ENCODE data around the gene TBXAS1. TPM values are rescaled to one million over a fixed set of nuclear protein-coding genes. Genes with fewer than 3 reads are reported as not detected.
A peak's percentile ranks its signal among the peaks of the same experiment; 100 is the strongest.

The TBXAS1 gene
- total RNA-seq, 1 donor from 2014 or later: 6.6 TPM

DNA sequence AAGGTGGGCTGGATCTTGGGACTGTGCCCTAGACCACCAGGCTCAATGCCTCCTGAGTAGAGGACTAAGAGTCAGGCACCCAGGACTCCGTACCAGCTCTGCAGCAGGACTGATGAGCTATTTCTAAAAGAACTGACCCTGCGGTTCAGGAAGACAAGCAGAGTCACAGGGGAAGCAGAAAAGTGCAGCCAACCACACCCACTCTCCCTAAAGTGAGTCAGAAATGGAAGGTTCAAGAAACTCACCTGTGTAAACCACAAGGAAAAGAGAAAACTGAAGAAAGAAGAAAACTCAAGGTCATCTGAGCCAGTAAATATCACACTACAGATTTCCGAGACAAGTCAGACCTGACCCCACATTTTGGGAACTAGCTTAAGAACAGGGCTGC lies 231.2 kb downstream of the TBXAS1 start:
- no peak for ATAC-seq

GRCh38 chr7:140060788-140061606 lies 231.9 kb downstream of the TBXAS1 start:
- DNase-seq (ENCODE audit: low spot score): peak; percentile 59
- peak; percentile 27 for ATAC-seq

More for the DNA sequence above, 231.2 kb downstream of the TBXAS1 start:
- DNase-seq (ENCODE audit: low spot score): peak; percentile 31

DNA sequence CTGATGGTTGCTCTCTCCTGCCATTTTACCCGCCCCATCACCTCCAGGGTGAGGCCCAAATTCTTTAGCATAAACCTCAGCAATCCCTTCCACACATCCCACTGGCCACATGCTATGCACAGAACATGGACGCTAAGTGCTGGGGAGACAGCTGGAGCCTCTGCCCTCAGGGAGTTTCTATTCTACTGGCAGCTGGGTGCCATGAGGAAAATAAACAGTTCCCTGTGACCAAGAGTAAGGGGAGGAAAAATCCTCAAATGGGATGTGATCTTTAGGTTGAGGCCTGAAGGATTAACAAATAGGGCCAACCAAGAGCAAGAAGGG lies 232.5 kb downstream of the TBXAS1 start:
- DNase-seq (ENCODE audit: low spot score) (no peak), ATAC-seq (no peak)

GRCh38 chr7:140062118-140062527 lies 233.1 kb downstream of the TBXAS1 start:
- ATAC-seq: peak; percentile 7
- DNase-seq (ENCODE audit: low spot score): no peak

DNA sequence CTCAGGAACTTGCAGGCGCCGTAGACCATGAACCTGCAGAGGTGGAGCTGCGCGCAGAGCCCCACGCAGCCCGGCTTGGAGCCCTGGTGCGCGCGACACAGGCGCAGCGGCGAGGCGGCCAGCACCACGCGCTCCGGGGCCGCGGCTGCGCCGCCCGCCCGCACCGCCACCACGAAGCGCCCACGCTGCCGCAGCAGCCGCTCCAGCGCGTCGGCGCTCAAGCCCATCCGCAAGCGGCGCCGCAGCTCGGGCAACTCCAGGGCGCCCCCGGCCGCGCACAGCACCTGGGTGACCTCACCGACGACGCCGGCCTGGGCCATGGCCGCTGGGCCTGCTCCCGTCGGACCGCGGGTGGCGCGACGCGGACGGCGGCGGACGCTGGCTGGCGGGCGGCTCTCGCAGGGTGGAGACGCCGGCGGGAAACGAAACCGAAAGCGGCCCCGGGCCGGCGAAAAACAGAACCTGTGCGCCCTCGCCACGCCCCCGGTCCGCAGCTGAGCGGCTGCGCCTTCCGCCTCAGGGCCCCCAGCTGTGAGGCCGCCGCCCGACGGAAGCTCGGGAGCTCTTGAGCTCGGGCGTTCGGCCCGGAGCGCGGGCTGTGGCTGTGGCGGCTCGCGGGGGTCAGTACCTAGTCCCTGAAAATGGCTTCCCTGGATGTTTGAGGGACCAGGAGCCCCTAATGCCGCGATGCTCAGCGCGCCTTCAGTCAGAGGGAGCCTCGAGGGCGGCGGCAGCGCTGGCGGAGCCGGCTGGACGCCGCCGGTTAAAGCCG lies 233.7 kb downstream of the TBXAS1 start, which contains the start of gene PARP12:
Gene PARP12, minus strand, starts transcription at position 424 of the 772 bp plus-strand sequence. Its CDS starts 104 bp downstream, at position 320.
- ATAC-seq (peak; percentile 90), DNase-seq (ENCODE audit: low spot score) (peak; percentile 94)

- ATAC-seq (no peak), DNase-seq (ENCODE audit: low spot score) (no peak)
Observed at GRCh38 chr7:140067052-140067451, 238.0 kb downstream of the TBXAS1 start.

DNA sequence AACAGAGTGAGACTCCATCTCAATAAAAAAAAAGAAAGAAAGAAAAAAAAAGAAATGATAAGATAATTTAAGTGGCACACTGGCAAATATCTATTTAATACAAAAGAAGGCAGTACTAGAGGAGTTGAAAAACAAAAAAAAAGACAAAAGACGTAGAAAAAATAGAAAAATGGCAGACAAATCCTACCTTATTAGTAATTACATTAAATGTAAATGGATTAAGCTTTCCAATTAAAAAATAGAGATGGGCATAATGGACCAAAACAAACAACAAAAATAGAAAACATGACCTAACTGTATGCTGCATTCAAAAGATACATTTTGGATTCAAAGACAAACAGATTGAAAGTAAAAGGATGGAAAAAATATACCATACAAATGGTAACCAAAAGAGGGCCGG lies 239.0 kb downstream of the TBXAS1 start:
- ATAC-seq (no peak), DNase-seq (ENCODE audit: low spot score) (no peak)

DNA sequence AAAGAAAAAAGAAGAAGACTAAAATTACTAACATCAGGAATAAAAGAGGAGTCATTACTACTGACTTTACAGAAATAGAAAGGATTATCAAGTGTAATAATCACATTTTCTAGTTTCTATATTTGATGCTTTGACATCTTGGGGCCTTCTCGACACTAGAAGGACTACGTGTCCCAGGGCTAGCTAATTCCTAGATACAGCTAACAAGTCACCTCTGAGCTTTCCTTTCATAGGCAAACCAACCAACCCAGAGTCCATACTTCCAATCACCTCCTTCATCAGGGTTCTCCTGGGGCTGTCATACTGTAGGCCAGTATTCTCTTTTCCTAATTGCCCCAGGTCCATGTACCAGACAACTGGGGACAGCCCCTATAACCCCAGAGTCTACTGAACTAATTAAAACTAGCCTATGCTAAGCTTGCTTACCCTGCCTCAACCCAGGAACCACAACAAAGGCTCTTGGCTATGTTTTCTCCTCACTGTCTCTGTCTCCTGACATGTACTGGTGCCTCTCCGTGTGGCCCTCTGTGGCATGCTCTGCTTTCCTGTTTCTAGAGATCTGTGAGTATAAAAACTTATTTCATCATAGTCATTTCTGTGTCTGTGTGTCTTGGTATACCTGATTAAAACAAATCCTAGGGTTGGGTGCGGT lies 240.4 kb downstream of the TBXAS1 start:
- no peak for ATAC-seq

More for the DNA sequence above, 240.4 kb downstream of the TBXAS1 start:
- no peak for DNase-seq (ENCODE audit: low spot score)

Other genes starting within 250 kb of the TBXAS1 start
- 63.7 TPM for gene HIPK2, start 51.3 kb upstream of the TBXAS1 start, total RNA-seq
- gene PARP12, start 233.7 kb downstream of the TBXAS1 start, total RNA-seq: 17.8 TPM